PC-9 (cell line): ENCODE measurements around the gene PLK5. TPM values are rescaled to one million over a fixed set of nuclear protein-coding genes. Genes with fewer than 3 reads are reported as not detected.

Source experiments
- BruUV-seq: library from RNA; stranded (reverse); fragments of 400-500 nt; replicated peaks from 2 replicates; lab custom pipeline; 2021; lab: Mats Ljungman, UMichigan
- CTCF ChIA-PET: fragments of 300-600 bp; sonication (Branson Sonifier 250); formaldehyde crosslinking; loops from one replicate; lab custom pipeline; 2022; ENCODE audit warnings: antibody characterized with exemption; lab: Charles Lee
- POLR2A ChIA-PET: fragments of 300-600 bp; sonication (Branson Sonifier 250); formaldehyde crosslinking; loops from one replicate; lab custom pipeline; 2022; ENCODE audit warnings: antibody characterized with exemption; ENCODE audit not compliant: unreplicated experiment; lab: Charles Lee
- DNase-seq, 2 experiments: peaks; one replicate each; pipeline versions ENCODE4 v3.0.0 to v3.0.0-alpha.2; 2015 to 2022; ENCODE audit warnings: mixed read lengths in 1 of 2
- H2AFZ ChIP-seq: fragments of 200-600 bp; sonication (generic); 2 replicates; pipeline ENCODE4 v1.8.1; 2017; ENCODE audit warnings: antibody characterized with exemption
- H3F3A ChIP-seq: fragments of 200-600 bp; sonication (generic); 2 replicates; pipeline ENCODE4 v1.8.1; 2017; ENCODE audit warnings: antibody characterized with exemption, mild to moderate bottlenecking, low read depth; ENCODE audit not compliant: insufficient read depth
- H3K27ac ChIP-seq: fragments of 200-600 bp; sonication (generic); 2 replicates; pipeline ENCODE4 v1.6.1; 2016; ENCODE audit warnings: mixed run types
- H3K27me3 ChIP-seq: fragments of 200-600 bp; sonication (generic); 2 replicates; pipeline ENCODE4 v1.6.1; 2016; ENCODE audit warnings: low read depth, mixed run types; ENCODE audit not compliant: insufficient read depth
- H3K36me3 ChIP-seq: fragments of 200-600 bp; sonication (generic); 2 replicates; pipeline ENCODE4 v1.6.1; 2016; ENCODE audit warnings: low read depth, mixed run types
- H3K4me1 ChIP-seq: fragments of 200-600 bp; sonication (generic); replicated peaks from 2 replicates; pipeline ENCODE4 v1.6.1; 2016; ENCODE audit warnings: mixed run types; ENCODE audit not compliant: insufficient read depth
- H3K4me2 ChIP-seq: fragments of 200-600 bp; sonication (generic); 2 replicates; pipeline ENCODE4 v1.6.1; 2017; ENCODE audit warnings: mixed run types
- H3K4me3 ChIP-seq: fragments of 200-600 bp; sonication (generic); 2 replicates; pipeline ENCODE4 v1.6.1; 2016; ENCODE audit warnings: mixed run types
- H3K79me2 ChIP-seq: fragments of 200-600 bp; sonication (generic); 2 replicates; pipeline ENCODE4 v1.6.1; 2017; ENCODE audit warnings: low read depth, mixed run types
- H3K9me2 ChIP-seq: fragments of 200-600 bp; sonication (generic); 2 replicates; pipeline ENCODE4 v1.8.1; 2017; ENCODE audit warnings: mild to moderate bottlenecking; ENCODE audit not compliant: insufficient read depth
- H3K9me3 ChIP-seq: fragments of 200-600 bp; sonication (generic); 2 replicates; pipeline ENCODE4 v1.8.1; 2016; ENCODE audit warnings: low read depth; ENCODE audit not compliant: insufficient read depth
- H4K20me1 ChIP-seq: fragments of 200-600 bp; sonication (generic); 2 replicates; pipeline ENCODE4 v1.8.1; 2017; ENCODE audit not compliant: insufficient read depth
- CTCF ChIP-seq: fragments of 200-600 bp; sonication (generic); conservative IDR thresholded peaks from 2 replicates; pipeline ENCODE4 v1.6.1; 2017; ENCODE audit warnings: mixed run types, antibody characterized with exemption, mild to moderate bottlenecking, moderate library complexity
- EZH2 ChIP-seq: fragments of 200-600 bp; sonication (generic); IDR thresholded peaks from 2 replicates; pipeline ENCODE4 v1.8.0; 2017; ENCODE audit warnings: antibody characterized with exemption, low read depth
- intact Hi-C: fragments of 100-400 bp; cut with micrococcal nuclease; formaldehyde crosslinking; loops from one replicate; pipeline ENCODE4 v1.10.0; 2022; ENCODE audit not compliant: unreplicated experiment
- total RNA-seq: library from RNA; stranded (reverse); gene quantifications from 2 replicates; pipeline ENCODE4 v1.2.3, GENCODE V29; 2021

The PLK5 gene
- total RNA-seq, 1 experiment from 2014 or later: not detected

DNA sequence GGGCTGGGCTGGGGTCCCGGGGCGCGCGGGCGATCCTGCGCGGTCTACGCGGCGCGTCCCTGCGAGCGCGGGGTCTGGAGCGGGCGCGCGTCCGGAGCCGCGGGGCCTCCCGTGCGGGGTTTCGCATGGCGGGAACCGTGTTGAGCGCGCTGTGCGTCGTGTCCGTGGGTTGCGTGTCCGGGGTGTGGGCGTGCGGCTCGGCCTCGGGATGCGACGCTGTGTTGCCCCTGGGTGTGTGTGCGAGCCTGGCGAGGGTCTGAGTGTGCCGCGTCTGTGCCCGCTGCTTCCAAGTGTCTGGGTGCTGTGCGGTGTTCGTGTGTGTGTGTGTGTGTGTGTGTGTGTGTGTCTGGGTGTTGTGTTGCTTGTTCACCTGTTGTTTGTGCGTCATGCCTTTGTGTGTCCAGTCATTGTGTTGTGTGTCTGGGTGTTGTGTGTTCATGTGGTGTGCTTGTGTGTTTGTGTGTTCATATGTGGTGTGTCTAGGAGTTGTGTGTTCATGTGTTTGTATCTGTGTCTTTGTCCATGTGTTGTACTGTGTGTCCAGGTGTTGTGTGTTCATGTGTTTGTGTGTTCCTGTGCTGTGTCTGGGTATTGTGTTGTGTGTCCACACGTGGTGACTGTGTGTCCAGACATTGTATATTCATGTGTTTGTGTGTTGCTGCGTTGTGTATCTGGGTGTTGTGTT, 552 bp downstream of the PLK5 start:
- Histone ChIP-seq H3K36me3 (no peaks in the 10 kb centered on the region), H3K27ac (no peak overlapping the region), H3F3A (no peaks in the 10 kb centered on the region), H3K27me3 (no peaks in the 10 kb centered on the region), H3K4me2 (no peak overlapping the region), H3K79me2 (no peaks in the 10 kb centered on the region), H3K4me3 (no peak overlapping the region), H2AFZ (no peak overlapping the region), H3K9me2 (no peaks in the 10 kb centered on the region), H3K4me1 (no peaks in the 10 kb centered on the region), H3K9me3 (no peaks in the 10 kb centered on the region), H4K20me1 (no peaks in the 10 kb centered on the region)
- DNase-seq: no peak
- TF ChIP-seq EZH2 (no peak), CTCF (no peak)
- intact Hi-C loops: no loop called here
- POLR2A ChIA-PET: no interaction called here
- BruUV-seq: no TSS peak
- CTCF ChIA-PET: no interaction called here

- Histone ChIP-seq H3K27ac (no peak overlapping the region), H3K4me1 (no peaks in the 10 kb centered on the region), H2AFZ (no peak overlapping the region), H3K36me3 (no peaks in the 10 kb centered on the region), H3K9me3 (no peaks in the 10 kb centered on the region), H3K9me2 (no peaks in the 10 kb centered on the region), H3K27me3 (0 out of 2 replicates have a peak, but pooled peaks cover 5% of the 10 kb centered on the region), H3F3A (no peaks in the 10 kb centered on the region), H4K20me1 (no peaks in the 10 kb centered on the region), H3K79me2 (no peaks in the 10 kb centered on the region), H3K4me3 (no peak overlapping the region), H3K4me2 (no peak overlapping the region)
- DNase-seq: no peak
- ChIA-PET POLR2A (no interaction called here), CTCF (no interaction called here)
- TF ChIP-seq EZH2 (no peak), CTCF (no peak)
- no TSS peak for BruUV-seq
- intact Hi-C loops: no loop called here
Observed at GRCh38 chr19:1524972-1525325, 1.1 kb downstream of the PLK5 start.

- intact Hi-C loops: no loop called here
- Histone ChIP-seq H4K20me1 (no peaks in the 10 kb centered on the region), H3K79me2 (no peaks in the 10 kb centered on the region), H2AFZ (no peak overlapping the region), H3K4me3 (no peak overlapping the region), H3K4me2 (no peak overlapping the region), H3K27ac (no peak overlapping the region), H3F3A (no peaks in the 10 kb centered on the region), H3K4me1 (no peaks in the 10 kb centered on the region), H3K36me3 (no peaks in the 10 kb centered on the region), H3K9me3 (no peaks in the 10 kb centered on the region), H3K27me3 (0 out of 2 replicates have a peak, but pooled peaks cover 8% of the 10 kb centered on the region), H3K9me2 (no peaks in the 10 kb centered on the region)
- TF ChIP-seq EZH2: no peak
- TF ChIP-seq CTCF: no peak
- ChIA-PET POLR2A (no interaction called here), CTCF (no interaction called here)
- BruUV-seq: no TSS peak
- DNase-seq: no peak
Observed at GRCh38 chr19:1525343-1525742, 1.5 kb downstream of the PLK5 start.
